Measurements from ENCODE around the gene ALAS1.

DNA sequence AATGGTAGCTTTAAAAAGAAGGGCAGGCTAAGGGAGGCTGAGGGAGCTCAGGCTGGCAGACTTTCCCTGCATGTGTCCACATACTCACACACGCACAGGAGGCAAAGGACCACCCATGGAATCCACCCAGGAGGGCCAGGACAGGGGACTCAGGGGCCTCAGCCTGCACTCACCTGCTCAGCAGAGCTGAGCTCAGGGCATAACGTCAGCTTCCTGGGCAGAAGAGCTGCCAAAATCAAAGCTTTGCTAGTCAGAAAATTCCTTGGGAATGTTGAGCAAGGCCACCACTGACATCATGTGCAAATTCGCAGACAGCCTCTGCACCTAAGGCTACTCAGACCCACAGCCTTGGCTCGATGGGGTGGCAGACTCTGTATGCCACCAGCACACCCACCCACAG, 16.4 kb upstream of the ALAS1 start:
- TF ChIP-seq, protein P1, sequence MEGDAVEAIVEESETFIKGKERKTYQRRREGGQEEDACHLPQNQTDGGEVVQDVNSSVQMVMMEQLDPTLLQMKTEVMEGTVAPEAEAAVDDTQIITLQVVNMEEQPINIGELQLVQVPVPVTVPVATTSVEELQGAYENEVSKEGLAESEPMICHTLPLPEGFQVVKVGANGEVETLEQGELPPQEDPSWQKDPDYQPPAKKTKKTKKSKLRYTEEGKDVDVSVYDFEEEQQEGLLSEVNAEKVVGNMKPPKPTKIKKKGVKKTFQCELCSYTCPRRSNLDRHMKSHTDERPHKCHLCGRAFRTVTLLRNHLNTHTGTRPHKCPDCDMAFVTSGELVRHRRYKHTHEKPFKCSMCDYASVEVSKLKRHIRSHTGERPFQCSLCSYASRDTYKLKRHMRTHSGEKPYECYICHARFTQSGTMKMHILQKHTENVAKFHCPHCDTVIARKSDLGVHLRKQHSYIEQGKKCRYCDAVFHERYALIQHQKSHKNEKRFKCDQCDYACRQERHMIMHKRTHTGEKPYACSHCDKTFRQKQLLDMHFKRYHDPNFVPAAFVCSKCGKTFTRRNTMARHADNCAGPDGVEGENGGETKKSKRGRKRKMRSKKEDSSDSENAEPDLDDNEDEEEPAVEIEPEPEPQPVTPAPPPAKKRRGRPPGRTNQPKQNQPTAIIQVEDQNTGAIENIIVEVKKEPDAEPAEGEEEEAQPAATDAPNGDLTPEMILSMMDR (IDR thresholded peaks at IDR 0.05), result no peak
- no peak for TF ChIP-seq EZH2 (IDR thresholded peaks at IDR 0.05; ENCODE audit: borderline replicate concordance, insufficient read depth, low read depth, low read length, poor library complexity, severe bottlenecking)

All from B cell (primary cell).